ENCODE measurements around the gene PPP2R5E. TPM values are rescaled to one million over a fixed set of nuclear protein-coding genes. Genes with fewer than 3 reads are reported as not detected.

PPP2R5E gene
- total and polyA plus RNA-seq, 10 of the 15 experiments (the other 5 are each of a cell fraction or from before 2014, with no cell fraction given): 11.4 to 56.2 (median 22.7) TPM

DNA sequence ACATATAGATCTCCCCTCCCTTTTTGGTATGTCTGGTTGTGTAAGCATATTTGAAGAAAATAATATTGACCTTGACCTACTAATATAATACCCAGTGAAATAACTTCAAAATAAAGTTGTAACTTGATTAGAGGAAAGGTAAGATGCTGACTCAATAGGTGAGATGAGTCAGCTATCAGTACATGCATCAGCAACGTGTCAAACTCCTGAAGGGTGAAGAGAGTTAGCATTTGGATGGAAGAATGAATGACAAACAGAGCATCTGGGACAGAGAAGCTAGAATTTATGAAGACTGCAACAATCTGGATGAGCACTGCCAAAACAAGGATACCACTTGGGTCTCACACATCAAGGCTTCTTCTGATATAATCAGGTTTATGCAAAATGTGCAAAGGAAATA lies 74.9 kb downstream of the PPP2R5E start (continued):
- TF ChIP-seq, protein P1, sequence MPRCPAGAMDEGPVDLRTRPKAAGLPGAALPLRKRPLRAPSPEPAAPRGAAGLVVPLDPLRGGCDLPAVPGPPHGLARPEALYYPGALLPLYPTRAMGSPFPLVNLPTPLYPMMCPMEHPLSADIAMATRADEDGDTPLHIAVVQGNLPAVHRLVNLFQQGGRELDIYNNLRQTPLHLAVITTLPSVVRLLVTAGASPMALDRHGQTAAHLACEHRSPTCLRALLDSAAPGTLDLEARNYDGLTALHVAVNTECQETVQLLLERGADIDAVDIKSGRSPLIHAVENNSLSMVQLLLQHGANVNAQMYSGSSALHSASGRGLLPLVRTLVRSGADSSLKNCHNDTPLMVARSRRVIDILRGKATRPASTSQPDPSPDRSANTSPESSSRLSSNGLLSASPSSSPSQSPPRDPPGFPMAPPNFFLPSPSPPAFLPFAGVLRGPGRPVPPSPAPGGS (IDR thresholded peaks at IDR 0.05; ENCODE audit: borderline replicate concordance, insufficient read depth, low read depth, low read length, poor library complexity, severe bottlenecking): no peak
- TF ChIP-seq JUND (IDR thresholded peaks at IDR 0.05; ENCODE audit: low read depth, low read length) (no peak), PML (IDR thresholded peaks at IDR 0.05; ENCODE audit: low read length) (no peak), POLR2AphosphoS5 (IDR thresholded peaks at IDR 0.05; ENCODE audit: low read length) (no peak), SREBF1 (IDR thresholded peaks at IDR 0.05; ENCODE audit: low read length) (no peak), HDAC2 (IDR thresholded peaks at IDR 0.05) (no peak), MTA2 (IDR thresholded peaks at IDR 0.05; ENCODE audit: low read depth) (no peak), GABPA (IDR thresholded peaks at IDR 0.05; ENCODE audit: low read depth) (no peak), CREM (IDR thresholded peaks at IDR 0.05; ENCODE audit: low read depth) (peak; percentile 59; the same call in 1 of the 2 replicates), ZNF217 (IDR thresholded peaks at IDR 0.05) (no peak), NR2C2 (IDR thresholded peaks at IDR 0.05; ENCODE audit: borderline replicate concordance, control insufficient read depth, insufficient read length, low read depth) (no peak)
- TF ChIP-seq, protein P2, sequence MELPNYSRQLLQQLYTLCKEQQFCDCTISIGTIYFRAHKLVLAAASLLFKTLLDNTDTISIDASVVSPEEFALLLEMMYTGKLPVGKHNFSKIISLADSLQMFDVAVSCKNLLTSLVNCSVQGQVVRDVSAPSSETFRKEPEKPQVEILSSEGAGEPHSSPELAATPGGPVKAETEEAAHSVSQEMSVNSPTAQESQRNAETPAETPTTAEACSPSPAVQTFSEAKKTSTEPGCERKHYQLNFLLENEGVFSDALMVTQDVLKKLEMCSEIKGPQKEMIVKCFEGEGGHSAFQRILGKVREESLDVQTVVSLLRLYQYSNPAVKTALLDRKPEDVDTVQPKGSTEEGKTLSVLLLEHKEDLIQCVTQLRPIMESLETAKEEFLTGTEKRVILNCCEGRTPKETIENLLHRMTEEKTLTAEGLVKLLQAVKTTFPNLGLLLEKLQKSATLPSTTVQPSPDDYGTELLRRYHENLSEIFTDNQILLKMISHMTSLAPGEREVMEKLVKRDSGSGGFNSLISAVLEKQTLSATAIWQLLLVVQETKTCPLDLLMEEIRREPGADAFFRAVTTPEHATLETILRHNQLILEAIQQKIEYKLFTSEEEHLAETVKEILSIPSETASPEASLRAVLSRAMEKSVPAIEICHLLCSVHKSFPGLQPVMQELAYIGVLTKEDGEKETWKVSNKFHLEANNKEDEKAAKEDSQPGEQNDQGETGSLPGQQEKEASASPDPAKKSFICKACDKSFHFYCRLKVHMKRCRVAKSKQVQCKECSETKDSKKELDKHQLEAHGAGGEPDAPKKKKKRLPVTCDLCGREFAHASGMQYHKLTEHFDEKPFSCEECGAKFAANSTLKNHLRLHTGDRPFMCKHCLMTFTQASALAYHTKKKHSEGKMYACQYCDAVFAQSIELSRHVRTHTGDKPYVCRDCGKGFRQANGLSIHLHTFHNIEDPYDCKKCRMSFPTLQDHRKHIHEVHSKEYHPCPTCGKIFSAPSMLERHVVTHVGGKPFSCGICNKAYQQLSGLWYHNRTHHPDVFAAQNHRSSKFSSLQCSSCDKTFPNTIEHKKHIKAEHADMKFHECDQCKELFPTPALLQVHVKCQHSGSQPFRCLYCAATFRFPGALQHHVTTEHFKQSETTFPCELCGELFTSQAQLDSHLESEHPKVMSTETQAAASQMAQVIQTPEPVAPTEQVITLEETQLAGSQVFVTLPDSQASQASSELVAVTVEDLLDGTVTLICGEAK (IDR thresholded peaks at IDR 0.05; ENCODE audit: borderline replicate concordance): no peak
- TF ChIP-seq, protein P3, sequence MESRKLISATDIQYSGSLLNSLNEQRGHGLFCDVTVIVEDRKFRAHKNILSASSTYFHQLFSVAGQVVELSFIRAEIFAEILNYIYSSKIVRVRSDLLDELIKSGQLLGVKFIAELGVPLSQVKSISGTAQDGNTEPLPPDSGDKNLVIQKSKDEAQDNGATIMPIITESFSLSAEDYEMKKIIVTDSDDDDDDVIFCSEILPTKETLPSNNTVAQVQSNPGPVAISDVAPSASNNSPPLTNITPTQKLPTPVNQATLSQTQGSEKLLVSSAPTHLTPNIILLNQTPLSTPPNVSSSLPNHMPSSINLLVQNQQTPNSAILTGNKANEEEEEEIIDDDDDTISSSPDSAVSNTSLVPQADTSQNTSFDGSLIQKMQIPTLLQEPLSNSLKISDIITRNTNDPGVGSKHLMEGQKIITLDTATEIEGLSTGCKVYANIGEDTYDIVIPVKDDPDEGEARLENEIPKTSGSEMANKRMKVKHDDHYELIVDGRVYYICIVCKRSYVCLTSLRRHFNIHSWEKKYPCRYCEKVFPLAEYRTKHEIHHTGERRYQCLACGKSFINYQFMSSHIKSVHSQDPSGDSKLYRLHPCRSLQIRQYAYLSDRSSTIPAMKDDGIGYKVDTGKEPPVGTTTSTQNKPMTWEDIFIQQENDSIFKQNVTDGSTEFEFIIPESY (IDR thresholded peaks at IDR 0.05): no peak
- TF ChIP-seq, protein P4, sequence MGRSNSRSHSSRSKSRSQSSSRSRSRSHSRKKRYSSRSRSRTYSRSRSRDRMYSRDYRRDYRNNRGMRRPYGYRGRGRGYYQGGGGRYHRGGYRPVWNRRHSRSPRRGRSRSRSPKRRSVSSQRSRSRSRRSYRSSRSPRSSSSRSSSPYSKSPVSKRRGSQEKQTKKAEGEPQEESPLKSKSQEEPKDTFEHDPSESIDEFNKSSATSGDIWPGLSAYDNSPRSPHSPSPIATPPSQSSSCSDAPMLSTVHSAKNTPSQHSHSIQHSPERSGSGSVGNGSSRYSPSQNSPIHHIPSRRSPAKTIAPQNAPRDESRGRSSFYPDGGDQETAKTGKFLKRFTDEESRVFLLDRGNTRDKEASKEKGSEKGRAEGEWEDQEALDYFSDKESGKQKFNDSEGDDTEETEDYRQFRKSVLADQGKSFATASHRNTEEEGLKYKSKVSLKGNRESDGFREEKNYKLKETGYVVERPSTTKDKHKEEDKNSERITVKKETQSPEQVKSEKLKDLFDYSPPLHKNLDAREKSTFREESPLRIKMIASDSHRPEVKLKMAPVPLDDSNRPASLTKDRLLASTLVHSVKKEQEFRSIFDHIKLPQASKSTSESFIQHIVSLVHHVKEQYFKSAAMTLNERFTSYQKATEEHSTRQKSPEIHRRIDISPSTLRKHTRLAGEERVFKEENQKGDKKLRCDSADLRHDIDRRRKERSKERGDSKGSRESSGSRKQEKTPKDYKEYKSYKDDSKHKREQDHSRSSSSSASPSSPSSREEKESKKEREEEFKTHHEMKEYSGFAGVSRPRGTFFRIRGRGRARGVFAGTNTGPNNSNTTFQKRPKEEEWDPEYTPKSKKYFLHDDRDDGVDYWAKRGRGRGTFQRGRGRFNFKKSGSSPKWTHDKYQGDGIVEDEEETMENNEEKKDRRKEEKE (IDR thresholded peaks at IDR 0.05): no peak
- TF ChIP-seq, protein P5, sequence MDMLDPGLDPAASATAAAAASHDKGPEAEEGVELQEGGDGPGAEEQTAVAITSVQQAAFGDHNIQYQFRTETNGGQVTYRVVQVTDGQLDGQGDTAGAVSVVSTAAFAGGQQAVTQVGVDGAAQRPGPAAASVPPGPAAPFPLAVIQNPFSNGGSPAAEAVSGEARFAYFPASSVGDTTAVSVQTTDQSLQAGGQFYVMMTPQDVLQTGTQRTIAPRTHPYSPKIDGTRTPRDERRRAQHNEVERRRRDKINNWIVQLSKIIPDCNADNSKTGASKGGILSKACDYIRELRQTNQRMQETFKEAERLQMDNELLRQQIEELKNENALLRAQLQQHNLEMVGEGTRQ (IDR thresholded peaks at IDR 0.05; ENCODE audit: borderline replicate concordance, low read depth, low read length): no peak
- TF ChIP-seq, protein P6, sequence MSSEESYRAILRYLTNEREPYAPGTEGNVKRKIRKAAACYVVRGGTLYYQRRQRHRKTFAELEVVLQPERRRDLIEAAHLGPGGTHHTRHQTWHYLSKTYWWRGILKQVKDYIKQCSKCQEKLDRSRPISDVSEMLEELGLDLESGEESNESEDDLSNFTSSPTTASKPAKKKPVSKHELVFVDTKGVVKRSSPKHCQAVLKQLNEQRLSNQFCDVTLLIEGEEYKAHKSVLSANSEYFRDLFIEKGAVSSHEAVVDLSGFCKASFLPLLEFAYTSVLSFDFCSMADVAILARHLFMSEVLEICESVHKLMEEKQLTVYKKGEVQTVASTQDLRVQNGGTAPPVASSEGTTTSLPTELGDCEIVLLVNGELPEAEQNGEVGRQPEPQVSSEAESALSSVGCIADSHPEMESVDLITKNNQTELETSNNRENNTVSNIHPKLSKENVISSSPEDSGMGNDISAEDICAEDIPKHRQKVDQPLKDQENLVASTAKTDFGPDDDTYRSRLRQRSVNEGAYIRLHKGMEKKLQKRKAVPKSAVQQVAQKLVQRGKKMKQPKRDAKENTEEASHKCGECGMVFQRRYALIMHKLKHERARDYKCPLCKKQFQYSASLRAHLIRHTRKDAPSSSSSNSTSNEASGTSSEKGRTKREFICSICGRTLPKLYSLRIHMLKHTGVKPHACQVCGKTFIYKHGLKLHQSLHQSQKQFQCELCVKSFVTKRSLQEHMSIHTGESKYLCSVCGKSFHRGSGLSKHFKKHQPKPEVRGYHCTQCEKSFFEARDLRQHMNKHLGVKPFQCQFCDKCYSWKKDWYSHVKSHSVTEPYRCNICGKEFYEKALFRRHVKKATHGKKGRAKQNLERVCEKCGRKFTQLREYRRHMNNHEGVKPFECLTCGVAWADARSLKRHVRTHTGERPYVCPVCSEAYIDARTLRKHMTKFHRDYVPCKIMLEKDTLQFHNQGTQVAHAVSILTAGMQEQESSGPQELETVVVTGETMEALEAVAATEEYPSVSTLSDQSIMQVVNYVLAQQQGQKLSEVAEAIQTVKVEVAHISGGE (CRISPR knock-in tag; IDR thresholded peaks at IDR 0.05): no peak

Data from GM12878 (cell line).